Parathyroid adenoma (tissue), 2 donors: ENCODE results near the gene DRICH1.

Experiments used
- H2AFZ ChIP-seq: fragments of 300-600 bp; sonication (generic); one replicate; pipeline ENCODE4 v1.7.0; 2017; ENCODE audit warnings: antibody characterized with exemption, mild to moderate bottlenecking
- H3K27ac ChIP-seq: fragments of 300-600 bp; sonication (generic); one replicate; pipeline ENCODE4 v1.7.0; 2017
- H3K27me3 ChIP-seq: fragments of 300-600 bp; sonication (generic); one replicate; pipeline ENCODE4 v1.7.0; 2017; ENCODE audit warnings: low read length; ENCODE audit not compliant: control insufficient read depth, insufficient read depth
- H3K36me3 ChIP-seq: fragments of 300-600 bp; sonication (generic); one replicate; pipeline ENCODE4 v1.7.0; 2017; ENCODE audit warnings: low read length; ENCODE audit not compliant: control insufficient read depth, insufficient read depth
- H3K4me1 ChIP-seq: fragments of 300-600 bp; sonication (generic); one replicate; pipeline ENCODE4 v1.7.0; 2017; ENCODE audit warnings: control low read depth
- H3K4me2 ChIP-seq: fragments of 300-600 bp; sonication (generic); one replicate; pipeline ENCODE4 v1.7.0; 2017; ENCODE audit warnings: low read length
- H3K4me3 ChIP-seq: fragments of 300-600 bp; sonication (generic); one replicate; pipeline ENCODE4 v1.7.0; 2017; ENCODE audit warnings: low read depth, low read length
- H3K79me2 ChIP-seq: fragments of 300-600 bp; sonication (generic); one replicate; pipeline ENCODE4 v1.7.0; 2017; ENCODE audit warnings: control low read depth
- H3K9ac ChIP-seq: fragments of 300-600 bp; sonication (generic); one replicate; pipeline ENCODE4 v1.7.0; 2017; ENCODE audit warnings: mild to moderate bottlenecking
- H3K9me3 ChIP-seq: fragments of 300-600 bp; sonication (generic); one replicate; pipeline ENCODE4 v1.7.0; 2017; ENCODE audit warnings: low read length; ENCODE audit not compliant: control insufficient read depth
- CTCF ChIP-seq: fragments of 300-600 bp; sonication (generic); IDR thresholded peaks from one replicate; pipeline ENCODE4 v1.7.0; 2017; ENCODE audit warnings: antibody characterized with exemption, mild to moderate bottlenecking
- donor health status: primary hyperparathyroidism.

DRICH1 gene

DNA sequence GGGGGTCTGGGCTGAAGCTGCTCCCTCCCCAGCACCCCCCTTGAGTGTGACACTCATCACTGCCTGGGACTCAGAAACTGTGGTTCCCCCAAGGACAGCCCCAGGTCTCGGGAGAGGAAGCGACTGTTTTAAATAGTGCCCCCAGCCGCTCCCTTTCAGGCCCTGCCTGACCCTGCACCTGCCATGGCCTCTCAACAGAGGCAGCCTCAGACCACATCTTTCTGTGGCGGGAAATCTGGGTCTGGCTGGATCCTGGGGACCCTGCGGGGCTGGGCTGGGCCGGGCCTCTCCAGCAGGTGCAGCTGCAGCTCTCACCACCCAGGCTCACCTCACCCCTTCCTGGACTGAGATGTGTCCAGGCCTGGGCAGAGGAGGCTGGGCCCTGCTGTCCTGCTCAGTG is 48.3 kb downstream of the DRICH1 start:
- no peak for TF ChIP-seq CTCF
- H3K4me1 ChIP-seq: no peaks in the 10 kb centered on the region
- H3K9ac ChIP-seq: no peak overlapping the region
- no peak overlapping the region for H2AFZ ChIP-seq
- no peak overlapping the region for H3K4me2 ChIP-seq
- H3K9me3 ChIP-seq: no peaks in the 10 kb centered on the region
- no peaks in the 10 kb centered on the region for H3K27me3 ChIP-seq
- H3K4me3 ChIP-seq: no peak overlapping the region
- H3K27ac ChIP-seq: no peak overlapping the region
- H3K36me3 ChIP-seq: no peaks in the 10 kb centered on the region
- H3K79me2 ChIP-seq: no peaks in the 10 kb centered on the region

DNA sequence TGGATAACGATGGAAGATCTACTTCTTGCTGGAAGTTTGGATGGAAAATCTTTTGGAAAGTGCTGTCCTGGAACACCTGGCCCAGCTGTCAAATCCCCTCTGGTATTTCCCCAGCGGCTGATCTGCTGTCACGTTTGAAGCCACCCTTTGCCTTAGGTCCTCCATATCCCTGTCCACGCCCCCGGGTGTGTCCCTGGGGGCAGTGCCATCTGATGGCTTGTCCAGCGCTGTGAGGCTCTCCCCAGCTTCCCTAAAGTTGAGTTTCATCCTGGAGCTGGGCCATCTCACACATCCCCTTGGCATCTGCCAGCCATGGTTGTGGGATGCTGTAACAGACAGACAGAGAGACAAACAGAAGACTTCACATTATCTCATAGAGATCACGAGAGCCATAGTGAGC is 49.0 kb downstream of the DRICH1 start:
- H3K79me2 ChIP-seq: no peaks in the 10 kb centered on the region
- no peaks in the 10 kb centered on the region for H3K4me1 ChIP-seq
- no peak overlapping the region for H2AFZ ChIP-seq
- no peak overlapping the region for H3K4me3 ChIP-seq
- TF ChIP-seq CTCF: no peak
- H3K9me3 ChIP-seq: no peaks in the 10 kb centered on the region
- no peak overlapping the region for H3K4me2 ChIP-seq
- no peaks in the 10 kb centered on the region for H3K27me3 ChIP-seq
- H3K9ac ChIP-seq: no peak overlapping the region
- H3K27ac ChIP-seq: no peak overlapping the region
- H3K36me3 ChIP-seq: no peaks in the 10 kb centered on the region

DNA sequence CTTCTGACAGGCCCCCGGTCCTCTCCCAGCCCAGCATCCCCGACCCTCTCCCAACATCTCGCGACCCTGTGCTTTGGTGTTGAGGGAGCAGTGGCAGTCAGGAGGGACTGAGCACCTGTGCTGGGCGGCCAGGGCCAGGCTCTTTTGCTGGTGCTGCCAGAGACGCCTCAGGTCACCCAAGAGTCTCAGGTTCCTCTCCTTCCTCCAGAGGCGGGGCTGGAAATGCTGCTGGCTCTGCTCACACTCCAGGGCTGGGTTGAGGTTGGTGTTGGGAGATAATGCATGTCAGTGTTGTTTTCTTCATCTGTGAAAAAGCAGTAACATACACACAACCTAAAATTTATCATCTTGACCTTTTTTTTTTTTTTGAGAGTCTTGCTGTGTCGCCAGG is 50.9 kb downstream of the DRICH1 start:
- Histone ChIP-seq H3K27ac (no peak overlapping the region), H3K4me2 (no peak overlapping the region), H3K36me3 (no peaks in the 10 kb centered on the region), H3K4me3 (no peak overlapping the region), H3K9ac (no peak overlapping the region), H2AFZ (no peak overlapping the region), H3K9me3 (no peaks in the 10 kb centered on the region), H3K27me3 (no peaks in the 10 kb centered on the region), H3K4me1 (no peaks in the 10 kb centered on the region), H3K79me2 (no peaks in the 10 kb centered on the region)
- TF ChIP-seq CTCF: no peak

DNA sequence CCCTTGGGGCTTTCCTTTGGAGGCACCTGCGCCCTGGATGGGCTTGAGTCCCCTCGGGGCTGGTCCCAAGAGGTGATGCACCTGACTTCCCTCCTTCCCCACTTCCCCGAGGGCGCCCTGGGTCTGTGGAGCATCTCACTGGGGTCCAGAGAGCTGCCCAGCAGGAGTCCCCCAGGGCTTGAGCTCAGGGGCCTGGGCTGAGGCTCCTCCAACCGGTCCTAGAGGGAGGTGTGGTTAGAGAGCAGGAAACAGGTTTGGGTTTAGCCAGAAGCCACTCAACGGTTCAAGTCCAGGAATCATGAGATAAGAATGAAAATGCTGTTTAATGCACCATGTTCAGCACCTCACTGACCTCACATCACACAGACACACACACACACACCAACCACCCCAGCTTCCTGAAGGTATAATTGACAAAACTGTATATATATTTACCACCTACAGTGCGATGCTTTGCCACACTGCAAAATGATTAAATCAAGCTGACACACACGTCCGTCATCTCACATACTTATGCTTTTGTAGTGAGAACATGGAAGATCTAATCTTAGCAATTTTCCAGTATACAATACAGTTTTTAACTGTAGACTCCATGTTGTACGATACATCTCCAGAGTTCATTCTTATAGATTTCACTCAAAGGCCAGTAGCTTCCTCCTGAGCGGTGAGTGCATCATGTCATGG is 51.4 kb downstream of the DRICH1 start:
- Histone ChIP-seq H3K27me3 (no peaks in the 10 kb centered on the region), H3K4me1 (no peaks in the 10 kb centered on the region), H3K9ac (no peak overlapping the region), H2AFZ (no peak overlapping the region), H3K4me2 (no peak overlapping the region), H3K9me3 (no peaks in the 10 kb centered on the region), H3K79me2 (no peaks in the 10 kb centered on the region), H3K27ac (no peak overlapping the region), H3K4me3 (no peak overlapping the region), H3K36me3 (no peaks in the 10 kb centered on the region)
- no peak for TF ChIP-seq CTCF

DNA sequence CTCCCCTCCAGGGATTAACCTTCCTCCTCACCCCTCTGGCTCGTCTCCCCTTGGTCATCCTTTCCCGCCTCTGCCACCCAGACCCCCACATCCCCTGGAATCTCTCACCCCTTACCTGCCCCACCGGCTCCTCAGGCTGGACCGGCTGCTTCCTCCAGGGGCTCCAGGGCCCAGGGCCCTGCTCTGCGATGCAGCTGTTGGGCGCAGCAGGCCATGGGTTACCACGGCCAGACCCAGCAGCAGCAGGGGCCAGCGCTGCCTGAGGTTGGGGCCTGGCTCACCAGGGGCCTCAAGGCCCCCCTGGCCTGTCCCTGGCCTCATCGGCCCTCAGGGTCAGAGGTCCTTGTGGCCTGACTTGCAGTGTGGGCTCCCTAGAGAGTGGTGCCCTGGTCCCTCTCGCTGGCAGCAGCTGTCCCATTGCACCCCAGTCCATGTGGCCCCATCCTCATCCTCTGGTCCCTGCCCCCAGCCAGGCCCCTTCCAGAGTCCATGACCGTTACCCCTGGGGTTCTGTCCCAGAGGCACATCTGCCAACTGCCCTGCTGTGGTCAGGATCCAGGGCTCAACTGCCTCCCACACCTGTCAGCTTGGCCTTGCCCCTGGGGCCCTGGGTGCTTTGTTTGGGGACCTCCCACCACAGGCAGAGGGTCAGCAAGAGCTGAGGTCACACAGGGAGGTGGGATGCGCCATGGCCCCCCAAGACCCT is 52.1 kb downstream of the DRICH1 start, which contains the start of gene IGLL1:
Gene IGLL1, minus strand, starts transcription at position 421 of the 706 bp plus-strand sequence. Its CDS starts 100 bp downstream, at position 321.
- H3K27me3 ChIP-seq: no peaks in the 10 kb centered on the region
- H3K79me2 ChIP-seq: no peaks in the 10 kb centered on the region
- no peak within 1 kb of the TSS for H3K27ac ChIP-seq
- H2AFZ ChIP-seq: no peak within 1 kb of the TSS
- no peak within 1 kb of the TSS for H3K9ac ChIP-seq
- no peaks in the 10 kb centered on the region for H3K4me1 ChIP-seq
- no peak within 1 kb of the TSS for H3K4me2 ChIP-seq
- no peak within 1 kb of the TSS for H3K4me3 ChIP-seq
- no peak for TF ChIP-seq CTCF
- H3K9me3 ChIP-seq: no peaks in the 10 kb centered on the region
- H3K36me3 ChIP-seq: no peaks in the 10 kb centered on the region
